Heart left ventricle (tissue), 16 donors: Measurements from ENCODE around the gene RNGTT. TPM values are rescaled to one million over a fixed set of nuclear protein-coding genes. Genes with fewer than 3 reads are reported as not detected.

Source experiments
- ATAC-seq, 4 donors: fragments of 200-7000 bp; cut with Tn5 transposase; one replicate each; pipeline ENCODE4 v1.9.1; 2020 to 2022; ENCODE audit warnings: moderate library complexity in 4 of 4, mild to moderate bottlenecking in 3 of 4, moderate number of reproducible peaks in 1 of 4
- DNase-seq, 5 donors: peaks; one replicate each; pipeline ENCODE4 v3.0.0-alpha.2; 2020
- H3K27ac ChIP-seq, 12 donors: fragments of 200-600 bp; sonication (generic) in 4 of 12; one replicate each; pipeline versions ENCODE4 v1.5.0 to v1.8.0; 2016 to 2022; ENCODE audit warnings: mild to moderate bottlenecking in 2 of 12
- H3K27me3 ChIP-seq, 9 donors: fragments of 200-600 bp; sonication (generic) in 2 of 9; one replicate each; pipeline versions ENCODE4 v1.5.1 to v1.8.0; 2016 to 2022; ENCODE audit warnings: mild to moderate bottlenecking in 3 of 9
- H3K36me3 ChIP-seq, 9 donors: fragments of 200-600 bp; sonication (generic) in 2 of 9; one replicate each; pipeline versions ENCODE4 v1.5.0 to v1.8.0; 2018 to 2022; ENCODE audit warnings: mild to moderate bottlenecking in 2 of 9
- H3K4me1 ChIP-seq, 12 donors: fragments of 200-600 bp; sonication (generic) in 4 of 12; one replicate each; pipeline versions ENCODE4 v1.5.0 to v1.8.0; 2016 to 2022; ENCODE audit warnings: mild to moderate bottlenecking in 3 of 12
- H3K4me3 ChIP-seq, 12 donors: fragments of 200-600 bp; sonication (generic) in 4 of 12; one replicate each; pipeline versions ENCODE4 v1.5.0 to v1.8.0; 2017 to 2022; ENCODE audit warnings: mild to moderate bottlenecking in 9 of 12, moderate library complexity in 4 of 12
- H3K9me3 ChIP-seq, 12 donors: fragments of 200-600 bp; sonication (generic) in 4 of 12; one replicate each; pipeline versions ENCODE4 v1.5.0 to v1.8.0; 2016 to 2022; ENCODE audit warnings: mild to moderate bottlenecking in 1 of 12
- POLR2A ChIP-seq, 2 donors: fragments of 450-650 bp; IDR thresholded peaks; one replicate each; pipeline ENCODE4 v1.6.1; 2017; ENCODE audit warnings: antibody characterized with exemption in 2 of 2, mild to moderate bottlenecking in 2 of 2, moderate library complexity in 2 of 2
- WGBS, 4 donors: extraction: QIAGEN DNeasy Blood & Tissue Kit in 2 of 4; methylation state at CpG; one replicate each; pipeline versions ENCODE4 v1.1.5 to v1.1.7; 2013 to 2018; 5-methylcytosine and 5-hydroxymethylcytosine counted together
- intact Hi-C, 10 donors: fragments of 100-400 bp; cut with DNase I; formaldehyde crosslinking; loops; one replicate each; pipeline versions ENCODE4 v1.11.1 to v1.14.2; 2022
- polyA plus RNA-seq, 2 donors: library from polyadenylated mRNA; stranded (reverse); fragments of 200-250 nt; gene quantifications; one replicate each; pipeline ENCODE4 v1.2.3, GENCODE V29; 2013
- total RNA-seq, 9 donors: library from RNA; depleted of rRNA in 2 of 9; stranded (reverse); fragments of >200 nt in 2 of 9; fragmentation: NEBNext Ultra II Directional in 3 of 9; extraction: Animal tissue kit (Norgen Biotek cat#: 25700) in 3 of 9; gene quantifications; one replicate each; pipeline versions ENCODE4 v1.1.0 to v1.2.4, GENCODE V29; 2016 to 2023
- TF ChIP-seq, protein P1 (sequence below), 12 donors: fragments of 200-600 bp; sonication (generic) in 4 of 12; IDR thresholded peaks; one replicate each; pipeline versions ENCODE4 v1.5.0 to v1.8.0; 2018 to 2022; ENCODE audit warnings: antibody characterized with exemption in 12 of 12, mild to moderate bottlenecking in 5 of 12
- donor health status: ischemic (EF 13 %, LVEDD 7.1; RV severe dilation, severe dysfunction).
- donor health status: healthy with polysubstance abuse.
- donor health status: DM: no; HTN: yes; CAD: no.
- donor health status: DM: no; HTN: no; CAD: no.
- donor health status: ischemic (EF 25% LVEDD 6.9; RV normal size, moderate dysfunction).
- donor health status: ischemic (EF 25% LVEDD 5.7; RV mildly dilated, moderate dysfunction).
- donor health status: healthy.
- donor health status: DM: yes; HTN: yes; CAD: no.
- donor health status: ischemic (EF 35%, LVEDD 5.7; RV mildly dilated, moderate dysfunction).
- donor health status: nonischemic (EF 11% LVEDD 7.7; RV severe dilation, severe dysfunction).
- donor health status: DM: yes; HTN: yes; CAD: no.
- donor health status: PGD.
- donor health status: ischemic (EF 29% LVEDD 5.4; RV normal size, mild dysfunction).
- donor health status: nonischemic (EF 23%, LVEDD 6.1; RV moderate dilation, normal function).

Gene RNGTT
- total and polyA plus RNA-seq, 11 donors = 2.6 to 11.6 (median 9.1) TPM

- ATAC-seq (no peak), DNase-seq (no peak)
- TF ChIP-seq, protein P1, sequence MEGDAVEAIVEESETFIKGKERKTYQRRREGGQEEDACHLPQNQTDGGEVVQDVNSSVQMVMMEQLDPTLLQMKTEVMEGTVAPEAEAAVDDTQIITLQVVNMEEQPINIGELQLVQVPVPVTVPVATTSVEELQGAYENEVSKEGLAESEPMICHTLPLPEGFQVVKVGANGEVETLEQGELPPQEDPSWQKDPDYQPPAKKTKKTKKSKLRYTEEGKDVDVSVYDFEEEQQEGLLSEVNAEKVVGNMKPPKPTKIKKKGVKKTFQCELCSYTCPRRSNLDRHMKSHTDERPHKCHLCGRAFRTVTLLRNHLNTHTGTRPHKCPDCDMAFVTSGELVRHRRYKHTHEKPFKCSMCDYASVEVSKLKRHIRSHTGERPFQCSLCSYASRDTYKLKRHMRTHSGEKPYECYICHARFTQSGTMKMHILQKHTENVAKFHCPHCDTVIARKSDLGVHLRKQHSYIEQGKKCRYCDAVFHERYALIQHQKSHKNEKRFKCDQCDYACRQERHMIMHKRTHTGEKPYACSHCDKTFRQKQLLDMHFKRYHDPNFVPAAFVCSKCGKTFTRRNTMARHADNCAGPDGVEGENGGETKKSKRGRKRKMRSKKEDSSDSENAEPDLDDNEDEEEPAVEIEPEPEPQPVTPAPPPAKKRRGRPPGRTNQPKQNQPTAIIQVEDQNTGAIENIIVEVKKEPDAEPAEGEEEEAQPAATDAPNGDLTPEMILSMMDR (IDR thresholded peaks at IDR 0.05) = no peak
- no peak for TF ChIP-seq POLR2A (IDR thresholded peaks at IDR 0.05)
- H3K27me3 ChIP-seq = no peaks in the 10 kb centered on the region
- H3K36me3 ChIP-seq = no peaks in the 10 kb centered on the region
- no peak overlapping the region for H3K4me3 ChIP-seq
- H3K27ac ChIP-seq = no peak overlapping the region
- intact Hi-C loops = no loop called here
- no peaks in the 10 kb centered on the region for H3K4me1 ChIP-seq
- peaks cover 0 to 43% (median 13%) of the 10 kb centered on the region in 12 donors for H3K9me3 ChIP-seq
Observed at GRCh38 chr6:88655586-88655985, 307.8 kb downstream of the RNGTT start.

- H3K4me3 ChIP-seq = no peak overlapping the region
- intact Hi-C loops = no loop called here
- no peak overlapping the region for H3K27ac ChIP-seq
- H3K9me3 ChIP-seq = peaks cover 0 to 26% (median 3%) of the 10 kb centered on the region in 12 donors
- no peaks in the 10 kb centered on the region for H3K27me3 ChIP-seq
- no peaks in the 10 kb centered on the region for H3K4me1 ChIP-seq
- H3K36me3 ChIP-seq = no peaks in the 10 kb centered on the region
- DNase-seq = no peak
- 83 to 87% (median 84%) methylated on average over 4 of the region's 4 CpGs for WGBS, 4 donors
- no peak for TF ChIP-seq POLR2A (IDR thresholded peaks at IDR 0.05)
- TF ChIP-seq, protein P1 (IDR thresholded peaks at IDR 0.05) = no peak
- ATAC-seq = no peak
Observed at GRCh38 chr6:88653936-88654335, 309.5 kb downstream of the RNGTT start.

DNA sequence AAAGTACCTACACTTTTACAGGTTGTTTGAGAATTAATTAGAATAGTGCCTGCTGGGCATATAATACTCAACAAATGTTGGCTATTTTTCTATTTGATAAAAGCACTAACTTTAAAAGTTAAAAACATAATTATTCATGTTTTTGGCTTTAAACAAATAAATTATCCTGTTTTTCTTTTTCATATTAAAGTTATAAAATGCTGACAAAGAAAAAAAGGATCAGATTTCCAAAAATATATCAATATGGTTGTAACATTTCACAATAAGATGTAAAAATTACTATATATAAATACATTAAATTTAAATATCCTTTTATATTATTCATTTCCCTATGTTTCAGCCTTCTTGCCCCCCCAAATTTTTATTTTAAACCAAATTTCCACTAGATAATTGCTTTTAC lies 312.0 kb downstream of the RNGTT start:
- no peaks in the 10 kb centered on the region for H3K36me3 ChIP-seq
- H3K4me3 ChIP-seq = no peak overlapping the region
- no peaks in the 10 kb centered on the region for H3K4me1 ChIP-seq
- no peak for ATAC-seq
- TF ChIP-seq, protein P1 (IDR thresholded peaks at IDR 0.05) = no peak
- TF ChIP-seq POLR2A (IDR thresholded peaks at IDR 0.05) = no peak
- intact Hi-C loops = no loop called here
- DNase-seq = no peak
- no peaks in the 10 kb centered on the region for H3K27me3 ChIP-seq
- no peak overlapping the region for H3K27ac ChIP-seq
- peaks cover 0 to 6% (median 0%) of the 10 kb centered on the region in 12 donors for H3K9me3 ChIP-seq

GRCh38 chr6:88650979-88651378 lies 312.4 kb downstream of the RNGTT start:
- DNase-seq = no peak
- 77 to 89% (median 83%) methylated on average over 1 of the region's 1 CpG for whole genome bisulfite sequencing, 4 donors
- Histone ChIP-seq H3K27ac (no peak overlapping the region), H3K4me3 (no peak overlapping the region), H3K36me3 (no peaks in the 10 kb centered on the region), H3K9me3 (peaks cover 0 to 8% (median 0%) of the 10 kb centered on the region in 12 donors), H3K27me3 (no peaks in the 10 kb centered on the region), H3K4me1 (no peaks in the 10 kb centered on the region)
- no peak for ATAC-seq
- intact Hi-C loops = no loop called here
- TF ChIP-seq POLR2A (IDR thresholded peaks at IDR 0.05) = no peak
- TF ChIP-seq, protein P1 (IDR thresholded peaks at IDR 0.05) = no peak
